ENCODE results near the gene TMEM106A.

DNA sequence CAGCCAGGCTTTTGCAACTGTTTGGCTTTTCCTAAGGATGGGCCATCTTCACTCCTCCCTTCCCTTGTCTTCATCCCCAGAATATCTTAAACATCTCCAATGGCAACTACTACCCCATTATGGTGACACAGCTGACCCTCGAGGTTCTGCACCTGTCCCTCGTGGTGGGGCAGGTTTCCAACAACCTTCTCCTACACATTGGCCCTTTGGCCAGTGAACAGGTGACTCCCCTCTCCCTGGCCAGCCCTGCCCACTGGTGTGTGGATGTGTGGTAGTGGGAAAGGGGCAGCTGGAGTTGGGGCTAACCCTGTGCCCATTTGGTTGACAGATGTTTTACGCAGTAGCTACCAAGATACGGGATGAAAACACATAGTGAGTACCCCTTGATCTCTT is 4.7 kb downstream of the TMEM106A start:
- TF ChIP-seq CTCF (IDR thresholded peaks at IDR 0.05): no peak
- no peak for TF ChIP-seq POLR2A (IDR thresholded peaks at IDR 0.05)
